IMR-90 (cell line): ENCODE data around the gene LRCOL1. TPM values are rescaled to one million over a fixed set of nuclear protein-coding genes. Genes with fewer than 3 reads are reported as not detected.

Experiments
- ATAC-seq: fragments of 200-7000 bp; cut with Tn5 transposase; 2 replicates; pipeline ENCODE4 v1.9.1; 2020; ENCODE audit warnings: low read depth, mild to moderate bottlenecking, moderate library complexity
- BruUV-seq: library from RNA; stranded (reverse); fragments of 400-500 nt; replicated peaks from 2 replicates; lab custom pipeline; 2021; lab: Mats Ljungman, UMichigan
- CTCF ChIA-PET: fragments of 300-600 bp; formaldehyde crosslinking; extraction: SDS; loops from one replicate; lab custom pipeline; 2021; ENCODE audit warnings: antibody characterized with exemption; lab: Yijun Ruan, JAX
- POLR2A ChIA-PET: fragments of 300-600 bp; sonication (Branson Sonifier 250); formaldehyde crosslinking; loops from one replicate; lab custom pipeline; 2022; ENCODE audit warnings: antibody characterized with exemption; ENCODE audit not compliant: unreplicated experiment; lab: Charles Lee
- DNase-seq: peaks from one replicate; pipeline ENCODE4 v3.0.0; 2013
- H2AFZ ChIP-seq: replicated peaks from 2 replicates; pipeline ENCODE3; 2013; ENCODE audit warnings: low read length, mild to moderate bottlenecking; ENCODE audit not compliant: poor library complexity
- H2AK5ac ChIP-seq: 2 replicates; pipeline ENCODE4 v1.6.1; 2013; ENCODE audit warnings: low read depth, low read length, inconsistent platforms
- H2AK9ac ChIP-seq: replicated peaks from 2 replicates; pipeline ENCODE3; 2013; ENCODE audit warnings: mild to moderate bottlenecking, low read depth, low read length, moderate library complexity; ENCODE audit not compliant: poor library complexity
- H2BK120ac ChIP-seq: 2 replicates; pipeline ENCODE4 v1.6.1; 2013; ENCODE audit warnings: low read depth, low read length, inconsistent platforms
- H2BK15ac ChIP-seq: 3 replicates; pipeline ENCODE4 v1.6.1; 2013; ENCODE audit warnings: low read depth, low read length, inconsistent platforms
- H2BK20ac ChIP-seq: 2 replicates; pipeline ENCODE4 v1.6.1; 2013; ENCODE audit warnings: low read depth, mild to moderate bottlenecking, inconsistent platforms, low read length, moderate library complexity
- H2BK5ac ChIP-seq: 2 replicates; pipeline ENCODE4 v1.6.1; 2013; ENCODE audit warnings: mild to moderate bottlenecking, low read depth, low read length, inconsistent platforms; ENCODE audit not compliant: poor library complexity, severe bottlenecking
- H3K14ac ChIP-seq: replicated peaks from 2 replicates; pipeline ENCODE4 v1.6.1; 2013; ENCODE audit warnings: low read depth, low read length, inconsistent platforms
- H3K18ac ChIP-seq: 2 replicates; pipeline ENCODE4 v1.6.1; 2013; ENCODE audit warnings: low read depth, low read length, control low read depth
- H3K23ac ChIP-seq: 2 replicates; pipeline ENCODE4 v1.6.1; 2013; ENCODE audit warnings: low read depth, low read length, inconsistent platforms
- H3K27ac ChIP-seq: 2 replicates; pipeline ENCODE4 v1.5.1; 2013; ENCODE audit warnings: mild to moderate bottlenecking, control low read depth, low read length; ENCODE audit not compliant: insufficient read depth
- H3K27me3 ChIP-seq: 2 replicates; pipeline ENCODE4 v1.6.1; 2013; ENCODE audit warnings: low read length; ENCODE audit not compliant: control insufficient read depth, insufficient read depth
- H3K36me3 ChIP-seq: 2 replicates; pipeline ENCODE4 v1.6.1; 2013; ENCODE audit warnings: low read length, mixed read lengths; ENCODE audit not compliant: control insufficient read depth, insufficient read depth
- H3K4ac ChIP-seq: 2 replicates; pipeline ENCODE4 v1.6.1; 2013; ENCODE audit warnings: low read depth, low read length, inconsistent platforms
- H3K4me1 ChIP-seq: 2 replicates; pipeline ENCODE4 v1.6.1; 2013; ENCODE audit warnings: low read length, mixed read lengths; ENCODE audit not compliant: control insufficient read depth, insufficient read depth
- H3K4me2 ChIP-seq: 2 replicates; pipeline ENCODE4 v1.6.1; 2013; ENCODE audit warnings: low read depth, mild to moderate bottlenecking, control low read depth, low read length, moderate library complexity
- H3K4me3 ChIP-seq: 2 replicates; pipeline ENCODE4 v1.5.1; 2013; ENCODE audit warnings: low read depth, mild to moderate bottlenecking, control low read depth, low read length, moderate library complexity; ENCODE audit not compliant: insufficient read depth
- H3K56ac ChIP-seq: 2 replicates; pipeline ENCODE4 v1.6.1; 2013; ENCODE audit warnings: low read length, inconsistent platforms; ENCODE audit not compliant: insufficient read depth; ENCODE audit errors: extremely low read depth
- H3K79me1 ChIP-seq, 2 experiments: 2 replicates each; pipeline ENCODE4 v1.6.1; 2013; ENCODE audit warnings: low read length in 2 of 2, inconsistent platforms in 1 of 2, low read depth in 1 of 2
- H3K9ac ChIP-seq: 2 replicates; pipeline ENCODE4 v1.6.1; 2013; ENCODE audit warnings: low read depth, low read length, control low read depth
- H3K9me1 ChIP-seq: 2 replicates; pipeline ENCODE4 v1.6.1; 2013; ENCODE audit warnings: low read length, inconsistent platforms; ENCODE audit not compliant: insufficient read depth
- H3K9me3 ChIP-seq: 2 replicates; pipeline ENCODE4 v1.6.1; 2013; ENCODE audit warnings: low read length; ENCODE audit not compliant: control insufficient read depth, insufficient read depth
- H4K20me1 ChIP-seq: 2 replicates; pipeline ENCODE4 v1.6.1; 2013; ENCODE audit warnings: low read length, inconsistent platforms; ENCODE audit not compliant: insufficient read depth
- H4K5ac ChIP-seq: 2 replicates; pipeline ENCODE4 v1.6.1; 2013; ENCODE audit warnings: mild to moderate bottlenecking, low read depth, low read length, control low read depth
- H4K8ac ChIP-seq, 2 experiments: 2 replicates each; pipeline ENCODE4 v1.6.1; 2013; ENCODE audit warnings: low read depth in 2 of 2, low read length in 2 of 2, control low read depth in 1 of 2, inconsistent platforms in 1 of 2
- H4K91ac ChIP-seq: 2 replicates; pipeline ENCODE4 v1.6.1; 2013; ENCODE audit warnings: low read depth, low read length, inconsistent platforms; ENCODE audit not compliant: insufficient read depth
- BHLHE40 ChIP-seq: fragments of 150-350 bp; IDR thresholded peaks from 2 replicates; pipeline ENCODE4 v1.6.1; 2016; ENCODE audit warnings: mild to moderate bottlenecking, low read depth, low read length
- CTCF ChIP-seq: conservative IDR thresholded peaks from 2 replicates; pipeline ENCODE4 v1.5.1; 2012; ENCODE audit warnings: mild to moderate bottlenecking, low read depth, low read length, improper control_type of control experiment
- MAFK ChIP-seq: IDR thresholded peaks from 2 replicates; pipeline ENCODE4 v1.6.1; 2012; ENCODE audit warnings: low read depth, low read length, improper control_type of control experiment
- POLR2A ChIP-seq: IDR thresholded peaks from 2 replicates; pipeline ENCODE4 v1.6.1; 2012; ENCODE audit warnings: mild to moderate bottlenecking, low read depth, low read length
- USF2 ChIP-seq: fragments of 150-350 bp; IDR thresholded peaks from 2 replicates; pipeline ENCODE4 v1.6.1; 2017; ENCODE audit warnings: mild to moderate bottlenecking, antibody characterized with exemption, low read length, low read depth
- WGBS, 2 experiments: methylation state at CpG; one replicate each; pipeline versions ENCODE4 v1.1.5 to v1.1.7; 2013; ENCODE audit warnings: missing lambda C conversion rate in 2 of 2; ENCODE audit not compliant: insufficient read length in 1 of 2; ENCODE audit errors: extremely low coverage in 2 of 2; 5-methylcytosine and 5-hydroxymethylcytosine counted together
- dilution Hi-C: fragments of 300-500 bp; cut with HindIII; formaldehyde crosslinking; loops from one replicate; pipeline ENCODE4 v1.14.3; 2018; ENCODE audit warnings: low sequenced_read_pairs; ENCODE audit not compliant: unreplicated experiment
- in situ Hi-C: fragments of 300-500 bp; cut with MboI; formaldehyde crosslinking; loops from 3 replicates; pipeline ENCODE4 v1.14.3; 2019; ENCODE audit warnings: low sequenced_read_pairs, inconsistent platforms, mixed read lengths
- intact Hi-C: fragments of 100-400 bp; cut with micrococcal nuclease; formaldehyde crosslinking; loops from 2 replicates; pipeline ENCODE4 v1.10.0; 2022
- polyA plus RNA-seq, 3 experiments: library from polyadenylated mRNA; depleted of rRNA; stranded (reverse); fragments of >200 nt; gene quantifications; 2 replicates each; pipeline ENCODE4 v1.2.3, GENCODE V29; 2012; ENCODE audit warnings: low replicate concordance in 1 of 3
- total RNA-seq: library from RNA; depleted of rRNA; stranded (reverse); fragments of >200 nt; gene quantifications from 2 replicates; pipeline ENCODE4 v1.2.3, GENCODE V29; 2012

Gene LRCOL1
- total and polyA plus RNA-seq, 2 of the 4 experiments (the other 2 are of a cell fraction) = 1.0 TPM; not detected in 1

DNA sequence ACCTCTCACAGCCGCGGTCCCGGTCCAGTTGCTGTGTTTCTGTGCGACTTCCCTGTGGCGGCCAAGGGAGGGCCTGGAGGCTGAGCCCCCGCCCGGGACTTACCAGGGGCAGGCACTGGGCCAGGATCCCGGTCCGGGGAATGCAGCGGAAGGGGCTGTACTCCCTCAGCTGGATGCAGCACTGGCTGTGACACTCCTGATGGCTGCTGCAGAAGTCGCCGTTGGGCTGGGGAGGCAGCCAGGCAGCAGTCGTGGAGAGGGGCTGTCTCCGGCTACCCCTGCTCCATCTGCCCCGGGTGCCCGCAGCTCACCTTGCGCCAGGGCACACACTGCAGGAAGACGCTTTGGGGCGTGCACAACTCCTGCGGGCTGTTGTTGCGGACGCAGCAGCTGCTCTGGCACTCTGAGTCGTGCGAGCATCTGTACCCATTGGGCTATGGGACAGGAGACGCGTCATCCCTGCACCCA is 6.2 kb downstream of the LRCOL1 start:
- no TSS peak for BruUV-seq
- DNase-seq = no peak
- WGBS, 2 experiments = 29% methylated on average over 10 of the region's 26 CpGs; no CpG with 5 or more reads in 1 of the 2 experiments
- ChIA-PET CTCF (interaction anchor here (0.9 kb wide), 1 partner anchor 11 kb away, joined by 3 read pairs; no protein-coding TSS in a partner anchor), POLR2A (no interaction called here)
- no peaks in the 10 kb centered on the region for H4K20me1 ChIP-seq
- H3K56ac ChIP-seq = no peak overlapping the region
- H2BK15ac ChIP-seq = no peak overlapping the region
- peaks cover 6% of the 10 kb centered on the region; the same call in 1 of the 2 replicates for H3K4me1 ChIP-seq
- no peak overlapping the region for H4K91ac ChIP-seq
- H3K27me3 ChIP-seq = peaks cover 30% of the 10 kb centered on the region
- no peak overlapping the region for H4K8ac ChIP-seq
- H3K9me1 ChIP-seq = no peaks in the 10 kb centered on the region
- H3K9ac ChIP-seq = no peak overlapping the region
- H2AK5ac ChIP-seq = no peak overlapping the region
- H3K27ac ChIP-seq = no peak overlapping the region
- H3K36me3 ChIP-seq = no peaks in the 10 kb centered on the region
- no peak overlapping the region for H2BK120ac ChIP-seq
- no peaks in the 10 kb centered on the region for H3K9me3 ChIP-seq
- H3K79me1 ChIP-seq = no peaks in the 10 kb centered on the region
- H3K4me3 ChIP-seq = no peak overlapping the region
- no peak overlapping the region for H2AFZ ChIP-seq
- no peak overlapping the region for H3K18ac ChIP-seq
- dilution Hi-C loops = no loop called here
- no peak overlapping the region for H4K5ac ChIP-seq
- intact Hi-C loops = no loop called here
- in situ Hi-C loops = no loop called here
- no peak overlapping the region for H3K14ac ChIP-seq
- TF ChIP-seq BHLHE40 (no peak), CTCF (no peak), USF2 (no peak), MAFK (no peak), POLR2A (no peak)
- H3K4ac ChIP-seq = no peak overlapping the region
- no peak overlapping the region for H3K4me2 ChIP-seq
- no peak overlapping the region for H2BK5ac ChIP-seq
- H2AK9ac ChIP-seq = no peak overlapping the region
- ATAC-seq = no peak
- no peak overlapping the region for H3K23ac ChIP-seq
- H2BK20ac ChIP-seq = no peak overlapping the region
